GM19372 (cell line): Measurements from ENCODE around the gene PTGIS.

Experiments used
- ATAC-seq: cut with Tn5 transposase; IDR thresholded peaks from one replicate; pipeline ENCODE4 v1.9.1; 2021; ENCODE audit warnings: mild to moderate bottlenecking, low read depth, moderate library complexity; ENCODE audit not compliant: unreplicated experiment

PTGIS gene

GRCh38 chr20:49478754-49479689, 88.9 kb downstream of the PTGIS start:
- ATAC-seq, result no peak

- no peak for ATAC-seq
Observed at GRCh38 chr20:49478266-49478665, 89.7 kb downstream of the PTGIS start.

- ATAC-seq, result no peak
Observed at GRCh38 chr20:49477200-49477599, 90.7 kb downstream of the PTGIS start.

- ATAC-seq, result no peak
Observed at GRCh38 chr20:49476016-49476355, 92.0 kb downstream of the PTGIS start.

- ATAC-seq, result no peak
Observed at GRCh38 chr20:49475292-49476015, 92.5 kb downstream of the PTGIS start.

- ATAC-seq, result no peak
Observed at GRCh38 chr20:49471397-49471796, 96.5 kb downstream of the PTGIS start.

GRCh38 chr20:49470922-49471321, 97.0 kb downstream of the PTGIS start:
- ATAC-seq, result no peak

- no peak for ATAC-seq
Observed at GRCh38 chr20:49469060-49469459, 98.9 kb downstream of the PTGIS start.

- ATAC-seq, result no peak
Observed at GRCh38 chr20:49468412-49468811, 99.5 kb downstream of the PTGIS start.

- ATAC-seq, result no peak
Observed at GRCh38 chr20:49466114-49466912, 101.6 kb downstream of the PTGIS start.

GRCh38 chr20:49464556-49464955, 103.4 kb downstream of the PTGIS start:
- no peak for ATAC-seq

GRCh38 chr20:49462626-49463025, 105.3 kb downstream of the PTGIS start:
- ATAC-seq, result no peak

- ATAC-seq, result no peak
Observed at GRCh38 chr20:49461894-49462620, 105.9 kb downstream of the PTGIS start.

- no peak for ATAC-seq
Observed at GRCh38 chr20:49460916-49461315, 107.0 kb downstream of the PTGIS start.

- no peak for ATAC-seq
Observed at GRCh38 chr20:49460131-49460530, 107.8 kb downstream of the PTGIS start.

- ATAC-seq, result no peak
Observed at GRCh38 chr20:49459684-49460083, 108.3 kb downstream of the PTGIS start.

- ATAC-seq, result no peak
Observed at GRCh38 chr20:49457444-49457843, 110.5 kb downstream of the PTGIS start.

GRCh38 chr20:49456646-49457045, 111.3 kb downstream of the PTGIS start:
- no peak for ATAC-seq

- no peak for ATAC-seq
Observed at GRCh38 chr20:49455691-49456090, 112.2 kb downstream of the PTGIS start.
